K562 (cell line): ENCODE results near the gene GPR153. TPM values are rescaled to one million over a fixed set of nuclear protein-coding genes. Genes with fewer than 3 reads are reported as not detected.
A peak's percentile ranks its signal among the peaks of the same experiment; 100 is the strongest.

ENCODE experiments used
- CAMTA2 ChIP-seq: fragments of 250-450 bp; sonication (Bioruptor Pico); conservative IDR thresholded peaks from 2 replicates; pipeline ENCODE4 v1.5.1; 2022
- ETV1 ChIP-seq: fragments of 450-650 bp; conservative IDR thresholded peaks from 2 replicates; pipeline ENCODE4 v1.6.1; 2016; ENCODE audit warnings: missing genetic modification characterization, control low read depth, low read depth, missing compliant biosample characterization
- HMGN3 ChIP-seq: IDR thresholded peaks from 2 replicates; pipeline ENCODE4 v1.6.1; 2011; ENCODE audit warnings: borderline replicate concordance, low read depth, mild to moderate bottlenecking, mixed read lengths, low read length; ENCODE audit not compliant: insufficient read length; ENCODE audit errors: extremely low read depth
- MNT ChIP-seq, 2 experiments: fragments of 450-650 bp; conservative IDR thresholded peaks; 2 replicates each; pipeline ENCODE4 v1.6.1; 2017; ENCODE audit warnings: mild to moderate bottlenecking in 2 of 2, moderate library complexity in 2 of 2
- PATZ1 ChIP-seq: fragments of 250-450 bp; sonication (Bioruptor Pico); IDR thresholded peaks from 2 replicates; pipeline ENCODE4 v1.5.0; 2020; ENCODE audit warnings: mild to moderate bottlenecking, borderline replicate concordance
- RERE ChIP-seq: sonication (generic); formaldehyde crosslinking; IDR thresholded peaks from 2 replicates; pipeline ENCODE4 v1.8.0; 2023; ENCODE audit warnings: missing genetic modification reagents, mild to moderate bottlenecking, borderline replicate concordance
- TCF15 ChIP-seq: fragments of 250-450 bp; sonication (Bioruptor Pico); IDR thresholded peaks from 2 replicates; pipeline ENCODE4 v1.8.0; 2022; ENCODE audit warnings: moderate library complexity, mild to moderate bottlenecking, inconsistent platforms
- TEAD4 ChIP-seq, 2 experiments: sonication (generic) in 1 of 2; formaldehyde crosslinking in 1 of 2; IDR thresholded peaks; 2 replicates each; pipeline versions ENCODE4 v1.6.1 to v1.8.0; 2012 to 2022; ENCODE audit warnings: borderline replicate concordance in 1 of 2, inconsistent platforms in 1 of 2, low read length in 1 of 2, mild to moderate bottlenecking in 1 of 2, missing genetic modification reagents in 1 of 2
- ZNF707 ChIP-seq: fragments of 250-450 bp; sonication (Bioruptor Pico); conservative IDR thresholded peaks from 2 replicates; pipeline ENCODE4 v1.8.0; 2022; ENCODE audit warnings: inconsistent platforms, mild to moderate bottlenecking, moderate library complexity
- ZNF75A ChIP-seq: fragments of 450-650 bp; formaldehyde crosslinking; IDR thresholded peaks from 2 replicates; pipeline ENCODE4 v1.4.0; 2020; ENCODE audit warnings: mild to moderate bottlenecking
- polyA plus RNA-seq, 8 experiments: library from polyadenylated mRNA; depleted of rRNA in 4 of 8; stranded (reverse) in 5 of 8; unstranded in 3 of 8; fragments of >200 nt; fragmentation: Nextera tagmentation in 2 of 8; fragmentation: Illumina TruSeq in 1 of 8; extraction: Ambion mirVana in 2 of 8; extraction: Trizol in 1 of 8; gene quantifications; 2 replicates each; pipeline versions ENCODE4 v1.2.1 to v1.2.3, GENCODE V29; 2011 to 2014; ENCODE audit warnings: inconsistent platforms in 1 of 8, missing spikeins in 1 of 8
- total RNA-seq, 7 experiments: library from RNA; depleted of rRNA in 6 of 7; stranded (reverse); fragments of >200 nt in 6 of 7; fragmentation: Illumina TruSeq in 2 of 7; extraction: Trizol in 2 of 7; gene quantifications; 2 replicates each; pipeline versions ENCODE4 v1.2.1 to v1.2.3, GENCODE V29; 2011 to 2021; ENCODE audit warnings: low replicate concordance in 1 of 7
- TF ChIP-seq, protein P1 (sequence below): IDR thresholded peaks from 2 replicates; pipeline ENCODE4 v1.6.1; 2011; ENCODE audit not compliant: insufficient read length; ENCODE audit errors: extremely low read depth
- TF ChIP-seq, protein P2 (sequence below): fragments of 450-650 bp; IDR thresholded peaks from 2 replicates; pipeline ENCODE4 v1.6.1; 2017; ENCODE audit warnings: mild to moderate bottlenecking, moderate library complexity

The GPR153 gene
- total and polyA plus RNA-seq, 9 of the 15 experiments (the other 6 are each of a cell fraction or from before 2014, with no cell fraction given), result 0.01 to 1.5 (median 0.51) TPM

DNA sequence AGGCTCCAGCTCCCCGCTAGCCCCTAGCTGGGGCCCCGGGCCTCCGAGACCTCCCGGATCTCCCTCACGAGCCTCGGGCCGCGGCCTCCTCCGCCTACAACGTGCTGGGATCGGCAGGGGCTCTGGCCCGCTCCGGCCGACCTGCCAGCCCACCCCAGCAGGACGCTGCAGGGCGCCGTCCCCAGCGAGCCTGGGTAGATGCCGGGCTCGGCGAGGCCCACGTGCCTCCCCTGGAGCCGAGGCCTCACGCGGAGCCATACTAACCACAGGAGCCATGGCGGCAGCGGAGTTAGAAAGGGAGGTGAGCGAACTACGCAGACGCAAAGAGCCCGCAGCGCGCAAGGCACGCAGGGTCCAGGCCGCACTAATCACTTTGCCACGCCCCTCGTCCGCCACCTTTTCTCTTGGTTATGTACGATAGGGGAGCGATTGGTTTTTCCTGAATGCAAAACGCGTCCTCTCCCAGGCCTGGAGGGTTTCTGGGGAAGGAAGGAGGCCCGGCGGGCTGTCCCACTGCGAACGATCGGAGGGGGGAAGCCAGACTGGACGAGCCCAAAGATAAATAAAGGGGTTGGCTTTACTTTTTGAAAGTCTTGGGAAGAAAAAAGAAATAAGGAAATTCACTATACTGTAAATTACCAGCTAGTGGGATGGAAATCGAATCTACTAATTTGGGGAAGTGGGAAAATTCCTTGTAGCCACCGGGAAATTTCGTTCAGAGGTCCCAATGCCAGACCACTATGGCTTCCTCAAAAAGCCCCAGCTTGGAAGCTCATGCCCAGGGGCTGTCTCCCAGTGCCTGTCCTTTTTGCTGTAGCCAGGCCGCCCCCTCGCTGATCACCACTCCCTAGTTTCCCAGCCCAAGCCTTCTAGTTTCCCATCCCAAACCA is 61.4 kb downstream of the GPR153 start, which contains the start of gene RPL22 (continued):
- TF ChIP-seq ZNF75A (CRISPR knock-in tag), result 0 out of 2 replicates have a peak, but pooled peaks have one; percentile 16
- peak; percentile 40 for TF ChIP-seq HMGN3
- TF ChIP-seq, protein P1, sequence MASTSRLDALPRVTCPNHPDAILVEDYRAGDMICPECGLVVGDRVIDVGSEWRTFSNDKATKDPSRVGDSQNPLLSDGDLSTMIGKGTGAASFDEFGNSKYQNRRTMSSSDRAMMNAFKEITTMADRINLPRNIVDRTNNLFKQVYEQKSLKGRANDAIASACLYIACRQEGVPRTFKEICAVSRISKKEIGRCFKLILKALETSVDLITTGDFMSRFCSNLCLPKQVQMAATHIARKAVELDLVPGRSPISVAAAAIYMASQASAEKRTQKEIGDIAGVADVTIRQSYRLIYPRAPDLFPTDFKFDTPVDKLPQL, result peak; percentile 88
- 0 out of 2 replicates have a peak, but pooled peaks have one; percentile 66 for TF ChIP-seq PATZ1
- TF ChIP-seq, protein P2, sequence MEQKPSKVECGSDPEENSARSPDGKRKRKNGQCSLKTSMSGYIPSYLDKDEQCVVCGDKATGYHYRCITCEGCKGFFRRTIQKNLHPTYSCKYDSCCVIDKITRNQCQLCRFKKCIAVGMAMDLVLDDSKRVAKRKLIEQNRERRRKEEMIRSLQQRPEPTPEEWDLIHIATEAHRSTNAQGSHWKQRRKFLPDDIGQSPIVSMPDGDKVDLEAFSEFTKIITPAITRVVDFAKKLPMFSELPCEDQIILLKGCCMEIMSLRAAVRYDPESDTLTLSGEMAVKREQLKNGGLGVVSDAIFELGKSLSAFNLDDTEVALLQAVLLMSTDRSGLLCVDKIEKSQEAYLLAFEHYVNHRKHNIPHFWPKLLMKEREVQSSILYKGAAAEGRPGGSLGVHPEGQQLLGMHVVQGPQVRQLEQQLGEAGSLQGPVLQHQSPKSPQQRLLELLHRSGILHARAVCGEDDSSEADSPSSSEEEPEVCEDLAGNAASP, result no peak
- no peak for TF ChIP-seq RERE (CRISPR knock-in tag)
- peak; percentile 60 for TF ChIP-seq TEAD4 (IDR thresholded peaks at IDR 0.05; ENCODE audit: low read length)
- no peak for TF ChIP-seq TEAD4 (CRISPR knock-in tag; IDR thresholded peaks at IDR 0.05; ENCODE audit: borderline replicate concordance)
- TF ChIP-seq ETV1 (tag), result 0 out of 2 replicates have a peak, but pooled peaks have one; percentile 26
- TF ChIP-seq CAMTA2, result no peak
- 0 out of 2 replicates have a peak, but pooled peaks have one; percentile 29 for TF ChIP-seq TCF15
- peak; percentile 23; the same call in 1 of the 2 replicates for TF ChIP-seq ZNF707
- TF ChIP-seq MNT (conservative IDR thresholded peaks at IDR 0.05), result peak; percentile 94 to 97
